GM21515 (cell line): ENCODE results near the gene APOB.

Source experiments
- ATAC-seq: cut with Tn5 transposase; IDR thresholded peaks from one replicate; pipeline ENCODE4 v1.9.1; 2021; ENCODE audit not compliant: unreplicated experiment

Gene APOB

GRCh38 chr2:21020031-21020667, 23.7 kb downstream of the APOB start:
- no peak for ATAC-seq

GRCh38 chr2:21019678-21020021, 24.2 kb downstream of the APOB start:
- no peak for ATAC-seq

- ATAC-seq = no peak
These were observed 24.7 kb downstream of the APOB start for GRCh38 chr2:21019000-21019677.

GRCh38 chr2:21018290-21018689, 25.6 kb downstream of the APOB start:
- no peak for ATAC-seq

GRCh38 chr2:21017748-21018276, 26.1 kb downstream of the APOB start:
- no peak for ATAC-seq

- no peak for ATAC-seq
These were observed 28.6 kb downstream of the APOB start for GRCh38 chr2:21015281-21015645.

- ATAC-seq = no peak
These were observed 29.3 kb downstream of the APOB start for GRCh38 chr2:21014364-21015280.

- no peak for ATAC-seq
These were observed 30.6 kb downstream of the APOB start for GRCh38 chr2:21013043-21013816.

GRCh38 chr2:21012557-21012937, 31.3 kb downstream of the APOB start:
- ATAC-seq = no peak

GRCh38 chr2:21011876-21012556, 31.9 kb downstream of the APOB start:
- ATAC-seq = no peak

- no peak for ATAC-seq
These were observed 32.4 kb downstream of the APOB start for GRCh38 chr2:21011453-21011852.

GRCh38 chr2:21010813-21011439, 32.9 kb downstream of the APOB start:
- no peak for ATAC-seq

GRCh38 chr2:21009662-21010225, 34.1 kb downstream of the APOB start:
- ATAC-seq = no peak

- no peak for ATAC-seq
These were observed 34.8 kb downstream of the APOB start for GRCh38 chr2:21008790-21009661.

GRCh38 chr2:21008014-21008789, 35.7 kb downstream of the APOB start:
- ATAC-seq = no peak

GRCh38 chr2:21007129-21008013, 36.5 kb downstream of the APOB start:
- no peak for ATAC-seq
